K562 (cell line): Measurements from ENCODE around the gene SLC5A12. TPM values are rescaled to one million over a fixed set of nuclear protein-coding genes. Genes with fewer than 3 reads are reported as not detected.

Experiments
- ATAC-seq: fragments of 200-7000 bp; cut with Tn5 transposase; 3 replicates; pipeline ENCODE4 v1.9.1; 2020; ENCODE audit warnings: moderate library complexity
- BruUV-seq: library from RNA; stranded (reverse); fragments of 400-500 nt; replicated peaks from 2 replicates; lab custom pipeline; 2021; lab: Mats Ljungman, UMichigan
- CTCF ChIA-PET: fragments of 300-600 bp; formaldehyde crosslinking; extraction: SDS; loops from one replicate; lab custom pipeline; 2021; ENCODE audit warnings: low intra/inter-chr PET ratio; lab: Yijun Ruan, JAX
- POLR2A ChIA-PET: fragments of 300-600, 350-650 bp; sonication (Branson Sonifier 250); formaldehyde crosslinking; extraction: SDS; loops from one replicate; lab custom pipeline; 2021; ENCODE audit warnings: antibody characterized with exemption, inconsistent platforms; lab: Yijun Ruan, JAX
- DNase-seq, 4 experiments: peaks; one replicate each; pipeline versions ENCODE4 v3.0.0 to v3.0.0-alpha.2; 2011 to 2018; ENCODE audit warnings: low spot score in 3 of 4, mixed read lengths in 3 of 4; ENCODE audit errors: extremely low read depth in 1 of 4
- FAIRE-seq: peaks from 2 replicates; lab custom pipeline; 2011; peaks lifted over from hg19 to GRCh38; lab: Jason Lieb, UNC
- H2AFZ ChIP-seq: 2 replicates; pipeline ENCODE4 v1.6.0; 2011; ENCODE audit warnings: low read depth, low read length, control low read depth, inconsistent platforms
- H3K27ac ChIP-seq: fragments of 200-600 bp; 3 replicates; pipeline ENCODE4 v1.8.0; 2011; ENCODE audit warnings: low read depth, mild to moderate bottlenecking, control low read depth, inconsistent platforms, low read length, moderate library complexity, mixed read lengths; ENCODE audit errors: extremely low read depth
- H3K27me3 ChIP-seq, 2 experiments: fragments of 300-600 bp in 1 of 2; 2 replicates in 1 of 2; 3 replicates in 1 of 2; pipeline versions ENCODE4 v1.6.0 to v1.8.0; 2011; ENCODE audit warnings: inconsistent platforms in 2 of 2, low read length in 2 of 2, mild to moderate bottlenecking in 1 of 2, mixed read lengths in 1 of 2, moderate library complexity in 1 of 2; ENCODE audit not compliant: control insufficient read depth in 2 of 2, insufficient read depth in 2 of 2
- H3K36me3 ChIP-seq: fragments of 300-600 bp; 3 replicates; pipeline ENCODE4 v1.8.0; 2011; ENCODE audit warnings: mild to moderate bottlenecking, low read length, inconsistent platforms; ENCODE audit not compliant: control insufficient read depth, insufficient read depth
- H3K4me1 ChIP-seq, 2 experiments: fragments of 200-600 bp in 1 of 2; replicated peaks in 1 of 2; 2 replicates in 1 of 2; 3 replicates in 1 of 2; pipeline versions ENCODE4 v1.5.1 to v1.8.0; 2011; ENCODE audit warnings: inconsistent platforms in 2 of 2, low read length in 2 of 2, mild to moderate bottlenecking in 1 of 2, mixed read lengths in 1 of 2, moderate library complexity in 1 of 2; ENCODE audit not compliant: control insufficient read depth in 2 of 2, insufficient read depth in 2 of 2
- H3K4me2 ChIP-seq: 2 replicates; pipeline ENCODE4 v1.6.1; 2011; ENCODE audit warnings: low read length, control low read depth, inconsistent platforms, mixed read lengths; ENCODE audit not compliant: insufficient read depth
- H3K4me3 ChIP-seq: fragments of 200-600 bp; sonication (generic), shearing (Covaris generic); 2 replicates; pipeline ENCODE4 v1.5.1; 2016; ENCODE audit warnings: control low read depth, inconsistent platforms
- H3K79me2 ChIP-seq: fragments of 200-600 bp; 3 replicates; pipeline ENCODE4 v1.8.0; 2011; ENCODE audit warnings: low read length, inconsistent platforms; ENCODE audit not compliant: control insufficient read depth, insufficient read depth
- H3K9ac ChIP-seq, 2 experiments: 2 replicates each; pipeline versions ENCODE4 v1.6.0 to v1.6.1; 2011; ENCODE audit warnings: low read depth in 2 of 2, low read length in 2 of 2, control low read depth in 1 of 2, inconsistent platforms in 1 of 2, mild to moderate bottlenecking in 1 of 2, mixed read lengths in 1 of 2; ENCODE audit not compliant: insufficient read depth in 1 of 2
- H3K9me1 ChIP-seq: one replicate; pipeline ENCODE4 v1.6.0; 2011; ENCODE audit warnings: inconsistent platforms, mild to moderate bottlenecking, low read length, moderate library complexity; ENCODE audit not compliant: control insufficient read depth, insufficient read depth
- H3K9me3 ChIP-seq: replicated peaks from 2 replicates; pipeline ENCODE4 v1.5.1; 2011; ENCODE audit warnings: low read depth, low read length, inconsistent platforms; ENCODE audit not compliant: control insufficient read depth, insufficient read depth
- H4K20me1 ChIP-seq: replicated peaks from 2 replicates; pipeline ENCODE4 v1.6.1; 2011; ENCODE audit warnings: low read length, inconsistent platforms, mixed read lengths; ENCODE audit not compliant: control insufficient read depth, insufficient read depth
- CCNT2 ChIP-seq: IDR thresholded peaks from 2 replicates; pipeline ENCODE4 v1.6.1; 2011; ENCODE audit warnings: borderline replicate concordance, low read depth, mild to moderate bottlenecking, moderate library complexity, mixed read lengths, low read length; ENCODE audit not compliant: insufficient read length; ENCODE audit errors: extremely low read depth
- ILF3 ChIP-seq: fragments of 450-650 bp; IDR thresholded peaks from 2 replicates; pipeline ENCODE4 v1.6.1; 2018; ENCODE audit warnings: antibody characterized with exemption, mild to moderate bottlenecking, moderate library complexity, borderline replicate concordance
- IRF1 ChIP-seq: sonication (generic); formaldehyde crosslinking; IDR thresholded peaks from 2 replicates; pipeline ENCODE4 v1.8.0; 2022; ENCODE audit warnings: missing genetic modification reagents, mild to moderate bottlenecking, borderline replicate concordance
- KLF6 ChIP-seq: fragments of 250-450 bp; sonication (Bioruptor Pico); IDR thresholded peaks from 2 replicates; pipeline ENCODE4 v1.4.0; 2020; ENCODE audit warnings: mild to moderate bottlenecking, moderate library complexity, borderline replicate concordance
- MAX ChIP-seq: sonication (generic); formaldehyde crosslinking; IDR thresholded peaks from 2 replicates; pipeline ENCODE4 v1.9.0; 2022; ENCODE audit warnings: mild to moderate bottlenecking, missing genetic modification reagents
- MED1 ChIP-seq: sonication (generic); formaldehyde crosslinking; IDR thresholded peaks from 2 replicates; pipeline ENCODE4 v1.8.1; 2023; ENCODE audit warnings: missing genetic modification reagents, borderline replicate concordance
- NELFE ChIP-seq: IDR thresholded peaks from 2 replicates; pipeline ENCODE4 v1.6.1; 2011; ENCODE audit warnings: mild to moderate bottlenecking; ENCODE audit not compliant: insufficient read depth, insufficient read length
- SMAD1 ChIP-seq: fragments of 150-350 bp; IDR thresholded peaks from 2 replicates; pipeline ENCODE4 v1.6.1; 2014; ENCODE audit warnings: low read length, low read depth; ENCODE audit not compliant: partially characterized antibody
- SMARCB1 ChIP-seq: IDR thresholded peaks from 2 replicates; pipeline ENCODE4 v1.6.1; 2011; ENCODE audit warnings: improper control_type of control experiment, low read depth; ENCODE audit not compliant: insufficient read length
- ZBTB11 ChIP-seq, 3 experiments: fragments of 200-800 bp in 1 of 3; fragments of 250-450 bp in 1 of 3; fragments of 450-650 bp in 1 of 3; sonication (Bioruptor Pico) in 1 of 3; sonication (Bioruptor generic) in 1 of 3; formaldehyde crosslinking in 1 of 3; IDR thresholded peaks; 2 replicates each; pipeline versions ENCODE4 v1.6.1 to v1.8.0; 2016 to 2022; ENCODE audit warnings: mild to moderate bottlenecking in 2 of 3, missing genetic modification characterization in 2 of 3, missing compliant biosample characterization in 1 of 3, moderate library complexity in 1 of 3
- ZBTB33 ChIP-seq: sonication (generic); formaldehyde crosslinking; IDR thresholded peaks from 2 replicates; pipeline ENCODE4 v1.8.1; 2023; ENCODE audit warnings: mild to moderate bottlenecking, missing genetic modification reagents
- ZNF197 ChIP-seq: fragments of 200-800 bp; sonication (Bioruptor generic); IDR thresholded peaks from 2 replicates; pipeline ENCODE4 v1.6.1; 2016; ENCODE audit warnings: low read depth, missing genetic modification characterization, missing compliant biosample characterization
- ZNF445 ChIP-seq: fragments of 250-450 bp; sonication (Bioruptor Pico); IDR thresholded peaks from 2 replicates; pipeline ENCODE4 v1.4.0; 2020; ENCODE audit warnings: low read depth, mild to moderate bottlenecking, moderate library complexity
- WGBS: fragments of 100-300 bp; shearing (Covaris generic); methylation state at CpG from one replicate; pipeline ENCODE4 v1.1.6; 2016; ENCODE audit warnings: low coverage, mixed read lengths; ENCODE audit not compliant: insufficient coverage; ENCODE audit errors: missing lambda C conversion rate; 5-methylcytosine and 5-hydroxymethylcytosine counted together
- in situ Hi-C: fragments of 300-500 bp; cut with MboI; formaldehyde crosslinking; loops from 4 replicates; pipeline ENCODE4 v1.15.0; 2018; ENCODE audit warnings: inconsistent platforms, mixed read lengths
- intact Hi-C: fragments of 100-400 bp; cut with micrococcal nuclease; formaldehyde crosslinking; loops from 2 replicates; pipeline ENCODE4 v1.14.2; 2022
- polyA plus RNA-seq, 8 experiments: library from polyadenylated mRNA; depleted of rRNA in 4 of 8; stranded (reverse) in 5 of 8; unstranded in 3 of 8; fragments of >200 nt; fragmentation: Nextera tagmentation in 2 of 8; fragmentation: Illumina TruSeq in 1 of 8; extraction: Ambion mirVana in 2 of 8; extraction: Trizol in 1 of 8; gene quantifications; 2 replicates each; pipeline versions ENCODE4 v1.2.1 to v1.2.3, GENCODE V29; 2011 to 2014; ENCODE audit warnings: inconsistent platforms in 1 of 8, missing spikeins in 1 of 8
- total RNA-seq, 7 experiments: library from RNA; depleted of rRNA in 6 of 7; stranded (reverse); fragments of >200 nt in 6 of 7; fragmentation: Illumina TruSeq in 2 of 7; extraction: Trizol in 2 of 7; gene quantifications; 2 replicates each; pipeline versions ENCODE4 v1.2.1 to v1.2.3, GENCODE V29; 2011 to 2021; ENCODE audit warnings: low replicate concordance in 1 of 7

SLC5A12 gene
- total and polyA plus RNA-seq, 9 of the 15 experiments (the other 6 are each of a cell fraction or from before 2014, with no cell fraction given), result 0.03 to 0.16 (median 0.06) TPM; not detected in 5

GRCh38 chr11:26662916-26663315, 58.9 kb downstream of the SLC5A12 start:
- no peaks in the 10 kb centered on the region for H3K36me3 ChIP-seq
- no peak overlapping the region for H3K9ac ChIP-seq
- no peak overlapping the region for H3K4me2 ChIP-seq
- no peaks in the 10 kb centered on the region for H3K9me1 ChIP-seq
- no peaks in the 10 kb centered on the region for H3K9me3 ChIP-seq
- no peaks in the 10 kb centered on the region for H4K20me1 ChIP-seq
- FAIRE-seq (no peak), ATAC-seq (no peak), DNase-seq (no peak)
- H3K4me3 ChIP-seq, result no peak overlapping the region
- no peak overlapping the region for H3K27ac ChIP-seq
- no peaks in the 10 kb centered on the region for H3K4me1 ChIP-seq
- in situ Hi-C loops (no loop called here), intact Hi-C loops (no loop called here)
- ChIA-PET CTCF (no interaction called here), POLR2A (no interaction called here)
- no TSS peak for BruUV-seq
- 0% methylated on average over 1 of the region's 1 CpG for WGBS
- no peak overlapping the region for H2AFZ ChIP-seq
- no peaks in the 10 kb centered on the region for H3K79me2 ChIP-seq
- H3K27me3 ChIP-seq, result no peaks in the 10 kb centered on the region
- TF ChIP-seq ZNF197 (CRISPR knock-in tag), result no peak
- no peak for TF ChIP-seq ZNF445 (CRISPR knock-in tag)
- TF ChIP-seq CCNT2, result no peak
- TF ChIP-seq MED1 (CRISPR knock-in tag), result no peak
- no peak for TF ChIP-seq ZBTB11 (CRISPR knock-in tag; IDR thresholded peaks at IDR 0.05)
- no peak for TF ChIP-seq NELFE
- no peak for TF ChIP-seq KLF6 (CRISPR knock-in tag)
- no peak for TF ChIP-seq SMAD1
- TF ChIP-seq MAX, result no peak
- TF ChIP-seq SMARCB1, result no peak
- no peak for TF ChIP-seq ZBTB33 (CRISPR knock-in tag)
- TF ChIP-seq IRF1 (CRISPR knock-in tag), result no peak
- TF ChIP-seq ILF3, result no peak
